ENCODE measurements around the gene COPS6. TPM values are rescaled to one million over a fixed set of nuclear protein-coding genes. Genes with fewer than 3 reads are reported as not detected.

Gene COPS6
- total RNA-seq, 1 donor from 2014 or later: 42.2 TPM

GRCh38 chr7:100124301-100125230, 35.8 kb downstream of the COPS6 start:
- no peak for DNase-seq (ENCODE audit: low spot score)
- no peak overlapping the region for H3K9ac ChIP-seq

GRCh38 chr7:100126239-100126930, 37.6 kb downstream of the COPS6 start:
- peaks cover 15% of the 10 kb centered on the region for H3K79me2 ChIP-seq (ENCODE audit: low read depth)
- no peaks in the 10 kb centered on the region for H3K4me1 ChIP-seq
- H3K27me3 Mint-ChIP-seq (ENCODE audit: insufficient read depth, low read depth): peaks cover 4% of the 10 kb centered on the region
- no peaks in the 10 kb centered on the region for H4K20me1 ChIP-seq (ENCODE audit: low read depth)
- H3K27ac Mint-ChIP-seq: peak overlapping the region; percentile 95
- peaks cover 8% of the 10 kb centered on the region for H3K36me3 Mint-ChIP-seq
- H2AFZ ChIP-seq (replicated peaks): peak overlapping the region; percentile 74
- peaks cover 32% of the 10 kb centered on the region for H3F3A ChIP-seq (ENCODE audit: low read depth)
- H3K27ac ChIP-seq: peak overlapping the region; percentile 68
- TF ChIP-seq EZH2phosphoT487 (IDR thresholded peaks at IDR 0.05) (no peak), EZH2 (IDR thresholded peaks at IDR 0.05) (peak; percentile 2), CTCF (IDR thresholded peaks at IDR 0.05) (no peak)
- peak overlapping the region; percentile 99 for H3K4me3 Mint-ChIP-seq
- H3K9me3 Mint-ChIP-seq: no peaks in the 10 kb centered on the region
- peak overlapping the region; percentile 97 for H3K4me2 ChIP-seq
- no peaks in the 10 kb centered on the region for H3K9me3 ChIP-seq (ENCODE audit: low read depth)
- no peaks in the 10 kb centered on the region for H3K36me3 ChIP-seq
- H3K4me3 ChIP-seq: peak overlapping the region; percentile 68
- H3K4me1 Mint-ChIP-seq: peaks cover 27% of the 10 kb centered on the region
- no peak for DNase-seq (ENCODE audit: low spot score)
- H3K9ac ChIP-seq: peak overlapping the region; percentile 48
- peaks cover 33% of the 10 kb centered on the region for H3K27me3 ChIP-seq

More at GRCh38 chr7:100124301-100125230, 35.8 kb downstream of the COPS6 start:
- H3K79me2 ChIP-seq (ENCODE audit: low read depth): peaks cover 26% of the 10 kb centered on the region
- TF ChIP-seq EZH2phosphoT487 (IDR thresholded peaks at IDR 0.05) (no peak), CTCF (IDR thresholded peaks at IDR 0.05) (no peak), EZH2 (IDR thresholded peaks at IDR 0.05) (no peak)
- no peak overlapping the region for H3K27ac ChIP-seq
- no peak overlapping the region for H3K4me2 ChIP-seq
- peaks cover 22% of the 10 kb centered on the region for H3K27me3 ChIP-seq
- H4K20me1 ChIP-seq (ENCODE audit: low read depth): no peaks in the 10 kb centered on the region
- Mint-ChIP-seq H3K9me3 (no peaks in the 10 kb centered on the region), H3K27ac (no peak overlapping the region), H3K4me3 (peak overlapping the region; percentile 99), H3K4me1 (peaks cover 34% of the 10 kb centered on the region), H3K27me3 (ENCODE audit: insufficient read depth, low read depth) (peaks cover 4% of the 10 kb centered on the region), H3K36me3 (peaks cover 8% of the 10 kb centered on the region)
- H3K4me3 ChIP-seq: no peak overlapping the region
- no peaks in the 10 kb centered on the region for H3K36me3 ChIP-seq
- H3F3A ChIP-seq (ENCODE audit: low read depth): peaks cover 38% of the 10 kb centered on the region
- H3K9me3 ChIP-seq (ENCODE audit: low read depth): no peaks in the 10 kb centered on the region
- no peak overlapping the region for H2AFZ ChIP-seq (replicated peaks)
- peaks cover 8% of the 10 kb centered on the region for H3K4me1 ChIP-seq

- no peaks in the 10 kb centered on the region for H4K20me1 ChIP-seq (ENCODE audit: low read depth)
- Mint-ChIP-seq H3K27ac (peak within 1 kb of the TSS; percentile 95), H3K4me3 (peak within 1 kb of the TSS; percentile 99), H3K27me3 (ENCODE audit: insufficient read depth, low read depth) (peaks cover 4% of the 10 kb centered on the region), H3K9me3 (no peaks in the 10 kb centered on the region), H3K4me1 (peaks cover 25% of the 10 kb centered on the region), H3K36me3 (peaks cover 8% of the 10 kb centered on the region)
- H3K4me1 ChIP-seq: no peaks in the 10 kb centered on the region
- H3K27me3 ChIP-seq: peaks cover 33% of the 10 kb centered on the region
- peak within 1 kb of the TSS; percentile 68 for H3K4me3 ChIP-seq
- H3K9me3 ChIP-seq (ENCODE audit: low read depth): no peaks in the 10 kb centered on the region
- DNase-seq (ENCODE audit: low spot score): peak; percentile 94
- H3K36me3 ChIP-seq: no peaks in the 10 kb centered on the region
- H3F3A ChIP-seq (ENCODE audit: low read depth): peaks cover 37% of the 10 kb centered on the region
- TF ChIP-seq EZH2phosphoT487 (IDR thresholded peaks at IDR 0.05) (no peak), CTCF (IDR thresholded peaks at IDR 0.05) (no peak), EZH2 (IDR thresholded peaks at IDR 0.05) (peak; percentile 10)
- H3K4me2 ChIP-seq: peak within 1 kb of the TSS; percentile 97
- peak within 1 kb of the TSS; percentile 48 for H3K9ac ChIP-seq
- H2AFZ ChIP-seq (replicated peaks): peak within 1 kb of the TSS; percentile 74
- H3K27ac ChIP-seq: peak within 1 kb of the TSS; percentile 68
- H3K79me2 ChIP-seq (ENCODE audit: low read depth): peaks cover 9% of the 10 kb centered on the region
Observed at GRCh38 chr7:100126931-100127865, 38.4 kb downstream of the COPS6 start, which contains the start of gene MBLAC1. Gene MBLAC1, plus strand, starts transcription at chr7:100126967. Its CDS starts 429 bp downstream, at chr7:100127396.

All from neural progenitor cell (in vitro differentiated cells).